Sigmoid colon (tissue), 7 donors: ENCODE results near the gene CDH23. TPM values are rescaled to one million over a fixed set of nuclear protein-coding genes. Genes with fewer than 3 reads are reported as not detected.

Source experiments
- DNase-seq: peaks from one replicate; pipeline ENCODE4 v3.0.0-alpha.2; 2019
- H3K27ac ChIP-seq, 4 donors: fragments of 200-600 bp; sonication (generic); one replicate each; pipeline ENCODE4 v1.5.1; 2016 to 2019; ENCODE audit warnings: mild to moderate bottlenecking in 1 of 4
- H3K27me3 ChIP-seq, 3 donors: fragments of 200-600 bp; sonication (generic); one replicate each; pipeline ENCODE4 v1.5.1; 2019; ENCODE audit warnings: mild to moderate bottlenecking in 1 of 3
- H3K36me3 ChIP-seq, 4 donors: fragments of 200-600 bp; sonication (generic); one replicate each; pipeline ENCODE4 v1.5.1; 2016 to 2019
- H3K4me1 ChIP-seq, 4 donors: fragments of 200-600 bp; sonication (generic); one replicate each; pipeline ENCODE4 v1.5.1; 2017 to 2019
- H3K4me3 ChIP-seq, 4 donors: fragments of 200-600 bp; sonication (generic); one replicate each; pipeline ENCODE4 v1.5.1; 2017 to 2019; ENCODE audit warnings: mild to moderate bottlenecking in 2 of 4, moderate library complexity in 1 of 4
- H3K9me3 ChIP-seq, 4 donors: fragments of 200-600 bp in 3 of 4; sonication (generic) in 3 of 4; one replicate each; pipeline versions ENCODE4 v1.5.1 to v1.6.1; 2013 to 2019
- CTCF ChIP-seq, 4 experiments: fragments of 450-650 bp in 3 of 4; fragments of 200-600 bp in 1 of 4; IDR thresholded peaks; one replicate each; pipeline ENCODE4 v1.5.1; 2016 to 2019; ENCODE audit warnings: antibody characterized with exemption in 4 of 4, mild to moderate bottlenecking in 3 of 4, moderate library complexity in 2 of 4
- EP300 ChIP-seq, 4 donors: sonication (generic); formaldehyde crosslinking; IDR thresholded peaks; one replicate each; pipeline ENCODE4 v1.6.1; 2017; ENCODE audit warnings: antibody characterized with exemption in 4 of 4
- POLR2A ChIP-seq, 2 donors: fragments of 450-650 bp; IDR thresholded peaks; one replicate each; pipeline ENCODE4 v1.6.1; 2016; ENCODE audit warnings: antibody characterized with exemption in 2 of 2, mild to moderate bottlenecking in 2 of 2, moderate library complexity in 2 of 2
- POLR2AphosphoS5 ChIP-seq, 4 donors: sonication (generic); formaldehyde crosslinking; IDR thresholded peaks; one replicate each; pipeline ENCODE4 v1.6.1; 2017; ENCODE audit warnings: antibody characterized with exemption in 4 of 4
- WGBS, 2 donors: extraction: QIAGEN DNeasy Blood & Tissue Kit; methylation state at CpG; one replicate each; pipeline ENCODE4 v1.1.7; 2013; 5-methylcytosine and 5-hydroxymethylcytosine counted together
- intact Hi-C: fragments of 100-400 bp; cut with DNase I; formaldehyde crosslinking; loops from one replicate; pipeline ENCODE4 v1.15.1; 2023
- polyA plus RNA-seq, 3 donors: library from polyadenylated mRNA; stranded (reverse); fragments of 200-250 nt; gene quantifications; one replicate each; pipeline ENCODE4 v1.2.3, GENCODE V29; 2013
- total RNA-seq, 4 donors: library from RNA; depleted of rRNA; stranded (reverse); fragments of >200 nt; gene quantifications; one replicate each; pipeline ENCODE4 v1.1.0, GENCODE V29; 2016
- donor health status: healthy with polysubstance abuse.
- donor health status: Bipolar disorder and iron deficiency.
- donor health status: healthy.

The CDH23 gene
- total and polyA plus RNA-seq, 7 donors: 1.5 to 7.2 (median 3.0) TPM

GRCh38 chr10:71555724-71556119, 159.0 kb downstream of the CDH23 start:
- intact Hi-C loops: no loop called here
- no peaks in the 10 kb centered on the region for H3K4me1 ChIP-seq
- H3K36me3 ChIP-seq: no peaks in the 10 kb centered on the region
- no peak for DNase-seq
- no peaks in the 10 kb centered on the region for H3K27me3 ChIP-seq
- H3K4me3 ChIP-seq: no peak overlapping the region
- TF ChIP-seq POLR2A (IDR thresholded peaks at IDR 0.05) (no peak), POLR2AphosphoS5 (IDR thresholded peaks at IDR 0.05) (no peak), EP300 (IDR thresholded peaks at IDR 0.05) (no peak), CTCF (IDR thresholded peaks at IDR 0.05) (no peak)
- H3K9me3 ChIP-seq: no peaks in the 10 kb centered on the region
- H3K27ac ChIP-seq: no peak overlapping the region
- WGBS, 2 donors: 47 to 59% methylated on average over 1 of the region's 1 CpG

DNA sequence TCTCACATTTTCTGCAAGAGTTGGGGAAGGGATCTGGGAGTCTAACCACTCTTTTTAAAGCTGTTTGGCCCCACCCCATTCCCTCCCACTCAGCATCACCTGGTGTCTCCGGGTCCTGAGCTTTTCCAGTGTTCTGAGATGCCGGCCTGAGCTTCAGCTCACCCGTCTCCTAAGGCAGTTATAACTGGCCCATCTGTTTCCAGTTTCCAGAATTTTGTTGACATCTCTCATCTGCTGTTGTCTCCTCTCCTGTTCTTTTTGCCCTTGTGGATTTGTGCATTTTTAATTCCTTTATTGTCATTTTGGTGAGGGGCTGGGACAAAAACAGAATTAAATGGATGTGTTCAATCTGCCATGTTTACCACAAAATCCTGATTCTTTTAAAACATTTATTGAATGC, 162.3 kb downstream of the CDH23 start:
- H3K9me3 ChIP-seq: no peaks in the 10 kb centered on the region
- intact Hi-C loops: no loop called here
- no peak overlapping the region for H3K4me3 ChIP-seq
- no peaks in the 10 kb centered on the region for H3K36me3 ChIP-seq
- WGBS, 2 donors: 69 to 80% methylated on average over 3 of the region's 3 CpGs
- DNase-seq: no peak
- H3K27ac ChIP-seq: no peak overlapping the region
- H3K27me3 ChIP-seq: peaks cover 0 to 9% (median 0%) of the 10 kb centered on the region in 3 donors
- no peaks in the 10 kb centered on the region for H3K4me1 ChIP-seq
- no peak for TF ChIP-seq CTCF (IDR thresholded peaks at IDR 0.05)
- TF ChIP-seq EP300 (IDR thresholded peaks at IDR 0.05): no peak
- TF ChIP-seq POLR2A (IDR thresholded peaks at IDR 0.05): no peak
- TF ChIP-seq POLR2AphosphoS5 (IDR thresholded peaks at IDR 0.05): no peak

DNA sequence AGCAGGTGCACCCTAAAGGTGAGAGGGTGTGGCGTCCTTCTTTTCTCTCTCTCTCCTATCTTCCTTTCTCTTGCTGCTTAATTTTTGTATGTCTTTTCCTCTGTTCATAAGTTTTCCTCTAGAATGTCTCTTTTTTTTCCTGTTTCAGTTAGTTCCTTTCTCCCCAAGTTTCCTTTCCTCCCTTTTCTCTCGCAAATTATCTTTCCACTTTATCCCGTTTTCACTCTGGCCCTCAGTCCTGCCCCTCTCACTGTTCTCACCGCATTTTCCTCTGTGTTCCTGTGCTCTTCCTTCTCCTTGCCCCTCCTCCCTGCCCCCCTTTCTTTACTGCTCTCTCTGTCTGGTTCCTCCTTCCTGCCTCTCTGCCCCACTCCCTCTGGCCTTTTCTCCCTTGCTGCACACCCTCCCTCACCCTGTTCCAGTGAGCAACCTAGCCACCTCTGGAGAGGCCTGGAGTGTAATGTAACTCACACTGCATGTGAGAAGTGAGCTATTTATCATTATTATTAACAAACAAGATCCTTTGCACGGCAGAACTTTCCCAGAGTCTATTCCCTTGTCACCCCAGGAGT, 164.4 kb downstream of the CDH23 start:
- intact Hi-C loops: no loop called here
- Histone ChIP-seq H3K36me3 (no peaks in the 10 kb centered on the region), H3K27ac (no peak overlapping the region), H3K9me3 (no peaks in the 10 kb centered on the region), H3K4me3 (no peak overlapping the region), H3K4me1 (no peaks in the 10 kb centered on the region), H3K27me3 (peaks cover 0 to 9% (median 0%) of the 10 kb centered on the region in 3 donors)
- TF ChIP-seq CTCF (IDR thresholded peaks at IDR 0.05) (no peak), POLR2AphosphoS5 (IDR thresholded peaks at IDR 0.05) (no peak), POLR2A (IDR thresholded peaks at IDR 0.05) (no peak), EP300 (IDR thresholded peaks at IDR 0.05) (no peak)
- DNase-seq: no peak
- 24 to 37% methylated on average over 5 of the region's 5 CpGs for WGBS, 2 donors

- DNase-seq: no peak
- Histone ChIP-seq H3K4me3 (no peak overlapping the region), H3K36me3 (no peaks in the 10 kb centered on the region), H3K27ac (no peak overlapping the region), H3K27me3 (peaks cover 0 to 9% (median 0%) of the 10 kb centered on the region in 3 donors), H3K9me3 (no peaks in the 10 kb centered on the region), H3K4me1 (no peaks in the 10 kb centered on the region)
- TF ChIP-seq POLR2A (IDR thresholded peaks at IDR 0.05): no peak
- no peak for TF ChIP-seq CTCF (IDR thresholded peaks at IDR 0.05)
- TF ChIP-seq POLR2AphosphoS5 (IDR thresholded peaks at IDR 0.05): no peak
- 87 to 92% methylated on average over 9 of the region's 9 CpGs for WGBS, 2 donors
- intact Hi-C loops: no loop called here
Observed at GRCh38 chr10:71562181-71562580, 165.5 kb downstream of the CDH23 start.

GRCh38 chr10:71562904-71563303, 166.2 kb downstream of the CDH23 start:
- Histone ChIP-seq H3K27me3 (peaks cover 0 to 9% (median 0%) of the 10 kb centered on the region in 3 donors), H3K27ac (no peak overlapping the region), H3K36me3 (no peaks in the 10 kb centered on the region), H3K9me3 (no peaks in the 10 kb centered on the region), H3K4me1 (no peaks in the 10 kb centered on the region), H3K4me3 (no peak overlapping the region)
- TF ChIP-seq POLR2A (IDR thresholded peaks at IDR 0.05) (no peak), CTCF (IDR thresholded peaks at IDR 0.05) (no peak), EP300 (IDR thresholded peaks at IDR 0.05) (no peak), POLR2AphosphoS5 (IDR thresholded peaks at IDR 0.05) (no peak)
- intact Hi-C loops: no loop called here
- no peak for DNase-seq
- 79 to 84% methylated on average over 3 of the region's 3 CpGs for WGBS, 2 donors
